ENCODE data around the gene PRB4. TPM values are rescaled to one million over a fixed set of nuclear protein-coding genes. Genes with fewer than 3 reads are reported as not detected.
A peak's percentile ranks its signal among the peaks of the same experiment; 100 is the strongest.

The PRB4 gene
- total and polyA plus RNA-seq, 2 of the 8 experiments (the other 6 are each of a cell fraction or from before 2014, with no cell fraction given), result not detected

- H2AK5ac ChIP-seq (ENCODE audit: low read depth, low read length), result no peak overlapping the region
- H4K5ac ChIP-seq (ENCODE audit: insufficient read length, low read depth, low read length), result no peak overlapping the region
- no peaks in the 10 kb centered on the region for H3K4me1 ChIP-seq (replicated peaks in 1 of 4; ENCODE audit: control insufficient read depth in 3 of 4, insufficient read depth in 4 of 4, low read length in 3 of 4)
- CTCF ChIA-PET (ENCODE audit: partially characterized antibody), result interaction anchor here (0.9 kb wide), 1 partner anchor 120 kb away, joined by 3 read pairs; no protein-coding TSS in a partner anchor
- POLR2A ChIA-PET (ENCODE audit: partially characterized antibody), result no interaction called here
- H2BK5ac ChIP-seq (ENCODE audit: low read depth, low read length), result no peak overlapping the region
- H3K4me2 ChIP-seq (ENCODE audit: insufficient read depth in 1 of 2, low read depth in 2 of 2, low read length in 2 of 2), result no peak overlapping the region
- no peaks in the 10 kb centered on the region for H3K79me2 ChIP-seq (ENCODE audit: control insufficient read depth in 1 of 2, insufficient read depth in 2 of 2, low read length in 2 of 2)
- TF ChIP-seq TAF7 (optimal IDR thresholded peaks at IDR 0.05; ENCODE audit: borderline replicate concordance, low read depth, low read length), result no peak
- TF ChIP-seq CTCF (IDR thresholded peaks at IDR 0.05; ENCODE audit: control extremely low read depth in 1 of 3, insufficient read depth in 1 of 3, low read depth in 1 of 3, low read length in 3 of 3), result peak in 1 of 3 experiments; percentile 31; a peak in 2 of 4 replicates
- H3K9me3 ChIP-seq (ENCODE audit: insufficient read depth in 2 of 2, low read depth in 1 of 2, low read length in 1 of 2), result no peaks in the 10 kb centered on the region
- no peaks in the 10 kb centered on the region for H3K79me1 ChIP-seq (ENCODE audit: low read depth, low read length)
- no peak overlapping the region for H3K18ac ChIP-seq (ENCODE audit: extremely low read depth, low read length)
- no peak overlapping the region for H3K14ac ChIP-seq (ENCODE audit: insufficient read length)
- no peak overlapping the region for H2BK12ac ChIP-seq (ENCODE audit: low read depth, low read length)
- H4K91ac ChIP-seq (replicated peaks; ENCODE audit: insufficient read length, low read length), result no peak overlapping the region
- no peaks in the 10 kb centered on the region for H4K20me1 ChIP-seq (replicated peaks in 1 of 2; ENCODE audit: control insufficient read depth in 1 of 2, insufficient read depth in 2 of 2, low read length in 2 of 2)
- no peak overlapping the region for H2BK20ac ChIP-seq (ENCODE audit: low read length)
- FAIRE-seq (peak; percentile 39), DNase-seq (ENCODE audit: low read depth in 1 of 2, low spot score in 2 of 2) (no peak)
- H2BK15ac ChIP-seq (ENCODE audit: low read length), result no peak overlapping the region
- H3K23me2 ChIP-seq (ENCODE audit: low read depth, low read length), result no peaks in the 10 kb centered on the region
- peaks cover 0 to 1% (median 0%) of the 10 kb centered on the region in 4 experiments; a peak in 1 of 7 replicates for H3K27me3 ChIP-seq (replicated peaks in 1 of 4; ENCODE audit: control insufficient read depth in 3 of 4, extremely low read depth in 1 of 4, insufficient read depth in 3 of 4, low read length in 3 of 4)
- H3K9ac ChIP-seq (replicated peaks in 1 of 4; ENCODE audit: extremely low read depth in 1 of 4, low read depth in 3 of 4, low read length in 3 of 4), result no peak overlapping the region
- no peak overlapping the region for H3K23ac ChIP-seq (ENCODE audit: insufficient read length)
- no peak overlapping the region for H4K8ac ChIP-seq (ENCODE audit: extremely low read depth, insufficient read depth, low read length)
- no peaks in the 10 kb centered on the region for H3K36me3 ChIP-seq (ENCODE audit: control insufficient read depth in 2 of 4, insufficient read depth in 4 of 4, low read length in 3 of 4)
- H3K4ac ChIP-seq (replicated peaks; ENCODE audit: insufficient read length, low read depth, low read length), result no peak overlapping the region
- WGBS, 2 experiments (ENCODE audit: extremely low coverage in 1 of 2, insufficient coverage in 1 of 2, insufficient read length in 1 of 2, insufficient replicate concordance in 2 of 2, low coverage in 1 of 2, low lambda C conversion rate in 2 of 2, missing lambda C conversion rate in 1 of 2), result 85% methylated on average over 6 of the region's 6 CpGs; no CpG with 5 or more reads in 1 of the 2 experiments
- H2AFZ ChIP-seq (ENCODE audit: low read length), result no peak overlapping the region
- H3K27ac ChIP-seq (ENCODE audit: low read depth, low read length), result no peak overlapping the region
- no peak overlapping the region for H2BK120ac ChIP-seq (replicated peaks; ENCODE audit: low read depth, low read length)
- no peak overlapping the region for H3K56ac ChIP-seq (replicated peaks; ENCODE audit: insufficient read length, low read depth, low read length)
- no peak overlapping the region for H3K4me3 ChIP-seq (ENCODE audit: extremely low read depth in 1 of 4, insufficient read depth in 2 of 4, low read depth in 3 of 4, low read length in 4 of 4)
Observed at GRCh38 chr12:11347810-11348209, 37.6 kb upstream of the PRB4 start.

Data from H1 (cell line).